Vein endothelial cell (primary cell): Measurements from ENCODE around the gene NANP. TPM values are rescaled to one million over a fixed set of nuclear protein-coding genes. Genes with fewer than 3 reads are reported as not detected.

Experiments used
- small RNA-seq: library from RNA; depleted of rRNA; stranded (forward); fragments of <200 nt; gene quantifications from one replicate; pipeline ENCODE3, GENCODE V24; 2012
- total RNA-seq: library from RNA; depleted of rRNA; stranded (reverse); fragments of >200 nt; gene quantifications from 2 replicates; pipeline ENCODE4 v1.2.3, GENCODE V29; 2012

NANP gene
- 7.8 and 8.1 TPM in 2 replicates for total RNA-seq

DNA sequence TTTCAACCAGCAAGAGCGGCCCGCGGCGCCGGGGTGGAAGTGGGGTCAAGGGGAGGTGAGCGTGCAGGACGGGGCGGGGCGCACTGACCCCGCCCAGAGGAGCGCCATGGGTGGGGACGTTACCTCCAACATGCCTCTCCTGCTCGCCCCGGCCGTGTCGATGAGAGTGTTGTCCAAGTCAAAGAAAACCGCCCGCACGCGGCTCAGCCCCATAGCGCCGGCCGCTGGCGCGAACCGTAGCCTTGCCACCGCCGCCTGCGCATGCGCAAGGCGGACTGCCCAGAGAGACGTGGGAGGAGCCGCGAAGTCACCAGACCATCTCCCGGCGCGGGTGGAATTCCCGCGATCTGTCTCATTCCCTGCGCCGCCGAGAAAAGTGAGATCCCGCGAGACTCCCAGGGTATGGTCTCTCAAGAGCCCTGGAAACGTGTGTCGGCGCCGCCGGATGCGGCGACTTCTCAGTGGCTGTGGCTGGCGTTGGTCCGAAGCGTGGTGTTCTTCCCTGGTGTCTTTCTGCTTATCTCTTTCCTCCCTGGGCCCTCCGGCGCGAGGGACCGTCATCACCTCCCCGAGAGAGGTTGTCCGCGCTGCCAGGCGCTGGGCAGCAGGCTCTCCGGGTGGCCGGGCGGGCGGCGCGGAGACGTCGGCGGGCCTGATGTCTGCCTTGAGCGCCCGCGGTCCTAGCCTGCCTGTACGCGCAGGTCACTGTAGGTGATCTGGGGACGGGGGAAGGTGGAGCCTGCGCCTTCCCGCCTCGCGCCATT, at the start of gene NANP:
Gene NANP (minus strand): TSS at position 279 of the 764 bp plus-strand sequence. CDS start 66 bp downstream, at position 213.

GRCh38 chr20:25584905-25585704, 38.7 kb downstream of the NANP start, which contains the start of gene NINL:
Gene NINL (minus strand): TSS chr20:25585531. CDS start chr20:25526587, 58,944 bp downstream.

Small RNAs within 50 kb of the gene (small RNA-seq; reads per million reads assigned to genes)
- not detected for gene RN7SL594P
- not detected for gene RNU6ATAC17P

Other genes with a start within 250 kb of the NANP start
- 18.6 and 23.2 TPM in 2 replicates for gene ABHD12, start 233.2 kb downstream of the NANP start, total RNA-seq
- gene GINS1, start 216.3 kb downstream of the NANP start, total RNA-seq, result 6.2 and 20.5 TPM in 2 replicates
- 10.5 and 15.7 TPM in 2 replicates for gene NINL, start 38.5 kb downstream of the NANP start, total RNA-seq
- gene ZNF337, start 72.8 kb upstream of the NANP start, total RNA-seq, result 12.1 and 13.0 TPM in 2 replicates